ENCODE results near the gene HYOU1.

GRCh38 chr11:119054418-119054817 is 2.6 kb downstream of the HYOU1 start:
- no peak for TF ChIP-seq POLR2AphosphoS5 (IDR thresholded peaks at IDR 0.05)
- TF ChIP-seq CTCF (IDR thresholded peaks at IDR 0.05 in 8 of 11, conservative IDR thresholded peaks at IDR 0.05 in 3 of 11): no peak
- no peak for TF ChIP-seq POLR2A (IDR thresholded peaks at IDR 0.05)
